ENCODE data around the gene MRPL28.

MRPL28 gene

DNA sequence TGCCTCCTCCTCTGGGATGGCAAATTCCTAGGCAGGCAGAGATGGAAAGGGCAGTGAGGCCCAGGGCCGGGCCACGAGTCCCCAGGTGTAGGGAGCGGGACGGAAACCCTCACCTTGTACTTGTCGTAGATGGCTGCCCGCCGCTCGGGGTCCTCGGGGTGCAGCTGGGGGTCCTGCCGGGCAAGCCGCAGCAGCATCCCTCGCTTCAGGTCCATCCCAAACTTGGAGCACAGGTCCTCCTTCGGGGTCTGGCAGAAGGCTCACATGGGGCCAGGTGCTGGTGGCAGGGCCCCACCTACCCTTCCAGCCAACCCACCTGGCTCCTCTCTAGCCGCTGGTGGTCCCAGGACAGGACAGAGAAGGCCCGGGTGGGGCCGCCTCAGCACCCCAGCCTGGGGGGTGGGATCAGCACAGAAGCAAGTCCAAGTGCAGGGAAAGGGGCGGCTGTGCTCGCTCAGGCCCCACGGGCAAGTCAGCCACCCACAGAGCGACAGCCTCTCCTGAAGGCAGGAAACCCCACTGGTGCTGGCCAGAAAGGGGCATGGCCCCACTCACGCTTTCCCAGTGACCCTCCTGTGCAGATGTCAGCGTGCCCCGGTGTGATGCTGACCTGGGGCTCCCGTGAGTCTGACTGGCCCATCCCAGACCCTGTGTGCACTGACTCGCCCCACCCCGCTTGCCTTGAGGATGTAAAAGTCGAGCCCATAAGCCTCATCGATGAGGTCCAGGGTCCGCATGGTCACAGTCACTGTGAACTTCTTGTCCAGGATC is 1.8 kb downstream of the MRPL28 start:
- no peak overlapping the region for H3K4me3 ChIP-seq (ENCODE audit: control insufficient read depth, low read depth, low read length)
- TF ChIP-seq, protein P1, sequence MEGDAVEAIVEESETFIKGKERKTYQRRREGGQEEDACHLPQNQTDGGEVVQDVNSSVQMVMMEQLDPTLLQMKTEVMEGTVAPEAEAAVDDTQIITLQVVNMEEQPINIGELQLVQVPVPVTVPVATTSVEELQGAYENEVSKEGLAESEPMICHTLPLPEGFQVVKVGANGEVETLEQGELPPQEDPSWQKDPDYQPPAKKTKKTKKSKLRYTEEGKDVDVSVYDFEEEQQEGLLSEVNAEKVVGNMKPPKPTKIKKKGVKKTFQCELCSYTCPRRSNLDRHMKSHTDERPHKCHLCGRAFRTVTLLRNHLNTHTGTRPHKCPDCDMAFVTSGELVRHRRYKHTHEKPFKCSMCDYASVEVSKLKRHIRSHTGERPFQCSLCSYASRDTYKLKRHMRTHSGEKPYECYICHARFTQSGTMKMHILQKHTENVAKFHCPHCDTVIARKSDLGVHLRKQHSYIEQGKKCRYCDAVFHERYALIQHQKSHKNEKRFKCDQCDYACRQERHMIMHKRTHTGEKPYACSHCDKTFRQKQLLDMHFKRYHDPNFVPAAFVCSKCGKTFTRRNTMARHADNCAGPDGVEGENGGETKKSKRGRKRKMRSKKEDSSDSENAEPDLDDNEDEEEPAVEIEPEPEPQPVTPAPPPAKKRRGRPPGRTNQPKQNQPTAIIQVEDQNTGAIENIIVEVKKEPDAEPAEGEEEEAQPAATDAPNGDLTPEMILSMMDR (IDR thresholded peaks at IDR 0.05; ENCODE audit: control insufficient read depth, insufficient read depth, low read depth, low read length, missing control alignments): no peak
- no peak for DNase-seq (ENCODE audit: low read depth)

DNA sequence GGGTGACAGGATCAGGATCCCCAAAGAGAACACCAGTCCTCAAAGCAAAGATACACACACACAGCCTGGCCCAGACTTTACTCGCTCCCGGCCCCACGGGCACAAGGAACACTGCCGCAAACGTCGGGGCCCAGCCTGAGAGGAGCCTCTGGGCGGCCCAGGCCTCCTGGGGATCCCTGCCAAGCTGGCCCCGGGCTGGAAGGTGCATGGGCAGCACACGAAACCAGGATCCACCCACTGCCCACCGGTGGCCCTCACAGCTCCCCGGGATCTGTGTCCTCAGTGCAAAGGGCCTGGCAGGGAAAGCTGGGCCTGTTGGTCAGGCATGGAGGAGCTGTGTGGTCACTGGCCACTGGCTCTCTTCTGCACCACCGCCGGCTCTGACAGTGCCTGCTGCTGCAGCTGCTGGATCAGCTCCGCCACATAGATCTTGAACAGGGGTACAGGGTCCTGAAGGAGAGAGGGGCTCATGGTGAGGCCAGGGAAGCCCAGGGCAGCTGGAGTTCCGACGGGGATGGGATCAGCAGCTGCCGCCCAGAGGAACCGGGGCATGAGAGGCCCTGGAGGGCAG is 2.9 kb downstream of the MRPL28 start:
- TF ChIP-seq, protein P1 (IDR thresholded peaks at IDR 0.05; ENCODE audit: control insufficient read depth, insufficient read depth, low read depth, low read length, missing control alignments): no peak
- no peak for DNase-seq (ENCODE audit: low read depth)
- no peak overlapping the region for H3K4me3 ChIP-seq (ENCODE audit: control insufficient read depth, low read depth, low read length)

DNA sequence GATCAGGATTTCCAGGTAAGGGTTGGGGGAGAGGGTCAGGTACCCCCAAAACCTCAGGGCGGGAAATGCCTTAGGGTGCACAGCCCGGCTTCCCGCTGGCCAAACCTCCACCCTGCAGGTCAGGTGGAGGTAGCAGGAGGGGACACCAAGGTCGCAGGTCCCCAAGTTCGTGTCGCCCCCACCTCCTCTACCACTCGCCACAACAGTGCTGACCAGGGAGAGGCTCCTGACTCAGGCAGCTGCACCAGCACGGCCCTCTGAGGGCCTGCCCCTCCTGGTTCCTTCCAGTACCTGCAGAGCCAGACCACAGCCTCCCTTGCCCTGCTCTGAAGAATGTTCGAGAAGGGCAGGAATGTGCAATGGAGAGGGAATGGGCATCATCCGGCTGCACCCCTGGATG is 3.9 kb downstream of the MRPL28 start:
- DNase-seq (ENCODE audit: low read depth): no peak
- H3K4me3 ChIP-seq (ENCODE audit: control insufficient read depth, low read depth, low read length): no peak overlapping the region
- TF ChIP-seq, protein P1 (IDR thresholded peaks at IDR 0.05; ENCODE audit: control insufficient read depth, insufficient read depth, low read depth, low read length, missing control alignments): no peak

DNA sequence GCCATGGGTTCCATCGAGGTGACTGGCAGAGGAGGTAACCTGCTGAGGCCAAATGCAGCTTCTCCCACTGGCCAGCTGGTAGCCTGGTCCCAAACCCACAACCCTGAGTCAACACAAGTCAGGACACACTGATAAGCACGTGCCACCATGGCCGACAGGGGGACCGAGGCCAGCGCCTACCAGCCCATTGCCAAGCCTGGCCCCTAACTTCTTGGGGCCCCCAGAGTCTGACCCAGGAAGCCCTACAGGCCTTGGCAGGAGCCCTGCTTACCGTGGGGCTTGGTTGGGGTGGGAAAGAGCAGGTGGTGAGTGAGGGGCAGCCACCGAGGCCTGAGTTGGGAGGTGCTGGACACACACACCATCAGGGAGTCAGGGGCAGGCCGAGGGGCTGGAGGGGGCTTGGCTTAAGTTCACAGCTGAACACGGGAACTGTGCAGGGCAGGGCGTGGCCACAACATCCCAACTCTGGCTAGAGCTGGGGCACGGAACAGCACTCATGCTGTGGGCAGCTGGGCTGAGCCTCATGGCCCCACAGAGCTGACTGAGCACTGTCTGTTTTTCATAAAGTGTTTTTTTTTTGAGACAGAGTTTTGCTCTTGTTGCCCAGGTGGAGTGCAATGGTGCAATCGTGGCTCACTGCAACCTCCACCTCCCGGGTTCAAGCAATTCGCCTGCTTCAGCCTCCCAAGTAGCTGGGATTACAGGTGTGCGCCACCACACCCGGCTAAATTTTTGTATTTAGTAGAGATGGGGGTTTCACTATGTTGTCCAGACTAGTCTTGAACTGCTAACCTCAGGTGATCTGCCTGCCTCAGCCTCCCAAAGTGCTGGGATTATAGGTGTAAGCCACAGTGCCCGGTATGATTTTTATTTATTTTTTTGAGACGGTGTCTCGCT is 5.5 kb downstream of the MRPL28 start:
- DNase-seq (ENCODE audit: low read depth): no peak
- no peak overlapping the region for H3K4me3 ChIP-seq (ENCODE audit: control insufficient read depth, low read depth, low read length)
- TF ChIP-seq, protein P1 (IDR thresholded peaks at IDR 0.05; ENCODE audit: control insufficient read depth, insufficient read depth, low read depth, low read length, missing control alignments): no peak

DNA sequence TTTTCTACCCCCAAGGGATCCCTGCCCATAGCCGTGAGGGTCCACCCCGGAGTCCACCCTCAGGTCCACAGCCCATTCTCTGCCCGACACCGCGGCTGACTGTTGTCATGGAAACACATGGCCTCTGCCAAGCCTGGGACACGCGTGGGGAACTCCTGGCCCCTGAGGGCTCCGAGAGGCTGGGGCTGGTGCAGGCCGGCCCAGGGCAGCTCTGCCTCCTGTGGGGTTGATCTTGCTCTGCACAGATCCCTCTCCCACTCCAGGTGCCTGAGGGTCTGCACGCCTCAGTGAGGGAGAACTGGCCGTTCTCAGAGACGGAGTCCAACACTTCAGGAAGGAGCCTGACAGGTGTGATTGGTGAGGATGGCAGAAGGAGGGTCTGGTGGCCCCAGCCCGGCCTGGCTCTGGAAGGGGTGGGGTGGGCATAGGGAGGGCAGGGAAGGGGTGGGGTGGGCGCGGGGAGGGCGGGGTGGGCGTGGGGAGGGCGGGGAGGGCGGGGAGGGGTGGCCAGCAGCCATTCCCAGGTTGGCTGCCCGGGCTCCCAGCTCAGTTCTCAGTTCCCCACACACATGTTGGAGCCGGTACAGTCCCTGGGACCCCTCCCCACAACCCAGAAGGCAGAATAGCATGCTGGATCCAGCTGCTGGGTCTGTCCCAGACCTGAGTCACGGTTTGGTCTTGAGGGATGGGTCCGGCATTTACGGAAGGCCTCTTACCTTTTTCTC is 6.4 kb downstream of the MRPL28 start:
- DNase-seq (ENCODE audit: low read depth): no peak
- TF ChIP-seq, protein P1 (IDR thresholded peaks at IDR 0.05; ENCODE audit: control insufficient read depth, insufficient read depth, low read depth, low read length, missing control alignments): no peak
- no peak overlapping the region for H3K4me3 ChIP-seq (ENCODE audit: control insufficient read depth, low read depth, low read length)

All from AG09309 (cell line).